Measurements from ENCODE around the gene INHBE. TPM values are rescaled to one million over a fixed set of nuclear protein-coding genes. Genes with fewer than 3 reads are reported as not detected.

Gene INHBE
- total and polyA plus RNA-seq, 4 donors, result 17.6 to 181 (median 110) TPM

DNA sequence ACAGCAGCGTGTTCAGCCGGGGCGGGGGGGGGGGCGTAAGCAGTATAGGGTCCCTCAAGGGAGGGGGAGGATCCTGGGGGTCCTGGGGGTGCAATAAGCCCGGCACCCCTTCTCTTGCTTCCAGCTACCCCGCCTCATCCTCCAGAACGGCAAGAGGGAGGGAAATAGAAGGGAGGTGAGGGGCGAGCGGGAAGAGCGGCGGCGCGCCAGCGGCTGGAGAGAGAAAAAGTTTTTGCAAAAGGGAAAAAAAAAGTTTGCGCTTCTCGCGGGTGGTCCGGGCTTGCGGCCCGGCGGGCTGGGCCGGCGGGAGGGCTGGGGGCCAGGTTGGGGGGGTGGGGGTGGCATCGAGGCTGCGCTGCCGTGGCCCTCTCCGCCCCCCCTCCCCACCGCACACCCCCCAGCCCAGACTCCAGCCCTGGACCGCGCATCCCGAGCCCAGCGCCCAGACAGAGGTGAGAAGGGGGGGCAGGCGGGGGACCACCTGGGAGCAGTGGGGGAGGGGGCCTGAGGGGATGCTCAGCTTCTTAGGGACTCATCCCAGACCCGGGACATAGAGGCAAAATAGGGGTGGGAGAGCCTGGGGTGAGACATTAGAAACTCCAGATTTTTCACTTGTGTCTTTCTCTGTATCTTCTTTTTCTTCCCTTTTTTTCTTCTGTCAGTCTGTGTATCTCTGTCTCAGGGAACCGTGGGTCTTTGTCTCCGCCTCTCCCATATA is 4.8 kb downstream of the INHBE start, which contains the start of gene GLI1:
TSS of gene GLI1 (plus strand) at position 36 of the 718 bp plus-strand sequence. CDS start 3,907 bp downstream, outside the sequence.
- under 1% methylated on average over 36 of the region's 36 CpGs for WGBS
- Histone ChIP-seq H3K36me3 (ENCODE audit: control insufficient read depth in 4 of 4, insufficient read depth in 3 of 4, low read depth in 1 of 4, low read length in 3 of 4) (no peaks in the 10 kb centered on the region), H3K9ac (ENCODE audit: low read depth in 1 of 2, low read length in 2 of 2) (peak within 1 kb of the TSS; percentile 72 to 87), H3K27ac (ENCODE audit: low read depth in 1 of 2, low read length in 2 of 2) (peak within 1 kb of the TSS; percentile 94 to 96), H3K4me1 (ENCODE audit: control insufficient read depth in 4 of 4, insufficient read depth in 4 of 4, low read length in 3 of 4) (peaks cover 7 to 38% (median 20%) of the 10 kb centered on the region in 4 donors), H3K27me3 (ENCODE audit: control insufficient read depth in 4 of 4, insufficient read depth in 4 of 4, low read length in 3 of 4) (no peaks in the 10 kb centered on the region), H3K4me3 (ENCODE audit: low read depth in 1 of 3, low read length in 3 of 3) (peak within 1 kb of the TSS; percentile 45 to 80 (median 67)), H3K9me3 (ENCODE audit: control insufficient read depth in 4 of 4, low read length in 3 of 4) (no peaks in the 10 kb centered on the region)
- TF ChIP-seq HNF4G (IDR thresholded peaks at IDR 0.05) (no peak), REST (IDR thresholded peaks at IDR 0.05) (no peak), SP1 (IDR thresholded peaks at IDR 0.05) (no peak), FOXA2 (IDR thresholded peaks at IDR 0.05) (no peak), YY1 (IDR thresholded peaks at IDR 0.05) (no peak), MAX (IDR thresholded peaks at IDR 0.05) (no peak), NR2F2 (IDR thresholded peaks at IDR 0.05) (no peak), HNF4A (conservative IDR thresholded peaks at IDR 0.05) (no peak), EGR1 (IDR thresholded peaks at IDR 0.05; ENCODE audit: low read depth in 2 of 2) (no peak), TAF1 (conservative IDR thresholded peaks at IDR 0.05) (no peak), RXRA (IDR thresholded peaks at IDR 0.05) (no peak), JUND (IDR thresholded peaks at IDR 0.05) (no peak), ATF3 (IDR thresholded peaks at IDR 0.05) (no peak), RAD21 (IDR thresholded peaks at IDR 0.05) (no peak), GABPA (IDR thresholded peaks at IDR 0.05 in 1 of 2, conservative IDR thresholded peaks at IDR 0.05 in 1 of 2) (no peak), FOXA1 (IDR thresholded peaks at IDR 0.05) (no peak)
- TF ChIP-seq, protein P1, sequence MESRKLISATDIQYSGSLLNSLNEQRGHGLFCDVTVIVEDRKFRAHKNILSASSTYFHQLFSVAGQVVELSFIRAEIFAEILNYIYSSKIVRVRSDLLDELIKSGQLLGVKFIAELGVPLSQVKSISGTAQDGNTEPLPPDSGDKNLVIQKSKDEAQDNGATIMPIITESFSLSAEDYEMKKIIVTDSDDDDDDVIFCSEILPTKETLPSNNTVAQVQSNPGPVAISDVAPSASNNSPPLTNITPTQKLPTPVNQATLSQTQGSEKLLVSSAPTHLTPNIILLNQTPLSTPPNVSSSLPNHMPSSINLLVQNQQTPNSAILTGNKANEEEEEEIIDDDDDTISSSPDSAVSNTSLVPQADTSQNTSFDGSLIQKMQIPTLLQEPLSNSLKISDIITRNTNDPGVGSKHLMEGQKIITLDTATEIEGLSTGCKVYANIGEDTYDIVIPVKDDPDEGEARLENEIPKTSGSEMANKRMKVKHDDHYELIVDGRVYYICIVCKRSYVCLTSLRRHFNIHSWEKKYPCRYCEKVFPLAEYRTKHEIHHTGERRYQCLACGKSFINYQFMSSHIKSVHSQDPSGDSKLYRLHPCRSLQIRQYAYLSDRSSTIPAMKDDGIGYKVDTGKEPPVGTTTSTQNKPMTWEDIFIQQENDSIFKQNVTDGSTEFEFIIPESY (IDR thresholded peaks at IDR 0.05), result no peak
- TF ChIP-seq, protein P2, sequence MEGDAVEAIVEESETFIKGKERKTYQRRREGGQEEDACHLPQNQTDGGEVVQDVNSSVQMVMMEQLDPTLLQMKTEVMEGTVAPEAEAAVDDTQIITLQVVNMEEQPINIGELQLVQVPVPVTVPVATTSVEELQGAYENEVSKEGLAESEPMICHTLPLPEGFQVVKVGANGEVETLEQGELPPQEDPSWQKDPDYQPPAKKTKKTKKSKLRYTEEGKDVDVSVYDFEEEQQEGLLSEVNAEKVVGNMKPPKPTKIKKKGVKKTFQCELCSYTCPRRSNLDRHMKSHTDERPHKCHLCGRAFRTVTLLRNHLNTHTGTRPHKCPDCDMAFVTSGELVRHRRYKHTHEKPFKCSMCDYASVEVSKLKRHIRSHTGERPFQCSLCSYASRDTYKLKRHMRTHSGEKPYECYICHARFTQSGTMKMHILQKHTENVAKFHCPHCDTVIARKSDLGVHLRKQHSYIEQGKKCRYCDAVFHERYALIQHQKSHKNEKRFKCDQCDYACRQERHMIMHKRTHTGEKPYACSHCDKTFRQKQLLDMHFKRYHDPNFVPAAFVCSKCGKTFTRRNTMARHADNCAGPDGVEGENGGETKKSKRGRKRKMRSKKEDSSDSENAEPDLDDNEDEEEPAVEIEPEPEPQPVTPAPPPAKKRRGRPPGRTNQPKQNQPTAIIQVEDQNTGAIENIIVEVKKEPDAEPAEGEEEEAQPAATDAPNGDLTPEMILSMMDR (IDR thresholded peaks at IDR 0.05; ENCODE audit: low read depth, low read length, missing input control), result no peak
- DNase-seq (ENCODE audit: low spot score), result no peak
